Epithelial cell of proximal tubule (primary cell): ENCODE data around the gene DNAJC22. TPM values are rescaled to one million over a fixed set of nuclear protein-coding genes. Genes with fewer than 3 reads are reported as not detected.
A peak's percentile ranks its signal among the peaks of the same experiment; 100 is the strongest.
"Not testable (repeated sequence)": the region's sequence is repeated elsewhere in the genome, so short reads cannot be mapped to it uniquely, and the experiment has no call there.

Experiments
- DNase-seq: peaks from one replicate; pipeline ENCODE4 v3.0.0-alpha.2; 2011; ENCODE audit warnings: low read depth
- H3K4me3 ChIP-seq: 2 replicates; pipeline ENCODE4 v1.5.1; 2011; ENCODE audit warnings: low read depth, mild to moderate bottlenecking, low read length
- total RNA-seq: library from RNA; depleted of rRNA; stranded (reverse); fragments of >200 nt; gene quantifications from 2 replicates; pipeline ENCODE4 v1.2.3, GENCODE V29; 2015
- TF ChIP-seq, protein P1 (sequence below): conservative IDR thresholded peaks from 2 replicates; pipeline ENCODE4 v1.5.1; 2012; ENCODE audit warnings: low read depth, mild to moderate bottlenecking, low read length

DNAJC22 gene
- total RNA-seq, 1 donor from 2014 or later, result 0.40 TPM

DNA sequence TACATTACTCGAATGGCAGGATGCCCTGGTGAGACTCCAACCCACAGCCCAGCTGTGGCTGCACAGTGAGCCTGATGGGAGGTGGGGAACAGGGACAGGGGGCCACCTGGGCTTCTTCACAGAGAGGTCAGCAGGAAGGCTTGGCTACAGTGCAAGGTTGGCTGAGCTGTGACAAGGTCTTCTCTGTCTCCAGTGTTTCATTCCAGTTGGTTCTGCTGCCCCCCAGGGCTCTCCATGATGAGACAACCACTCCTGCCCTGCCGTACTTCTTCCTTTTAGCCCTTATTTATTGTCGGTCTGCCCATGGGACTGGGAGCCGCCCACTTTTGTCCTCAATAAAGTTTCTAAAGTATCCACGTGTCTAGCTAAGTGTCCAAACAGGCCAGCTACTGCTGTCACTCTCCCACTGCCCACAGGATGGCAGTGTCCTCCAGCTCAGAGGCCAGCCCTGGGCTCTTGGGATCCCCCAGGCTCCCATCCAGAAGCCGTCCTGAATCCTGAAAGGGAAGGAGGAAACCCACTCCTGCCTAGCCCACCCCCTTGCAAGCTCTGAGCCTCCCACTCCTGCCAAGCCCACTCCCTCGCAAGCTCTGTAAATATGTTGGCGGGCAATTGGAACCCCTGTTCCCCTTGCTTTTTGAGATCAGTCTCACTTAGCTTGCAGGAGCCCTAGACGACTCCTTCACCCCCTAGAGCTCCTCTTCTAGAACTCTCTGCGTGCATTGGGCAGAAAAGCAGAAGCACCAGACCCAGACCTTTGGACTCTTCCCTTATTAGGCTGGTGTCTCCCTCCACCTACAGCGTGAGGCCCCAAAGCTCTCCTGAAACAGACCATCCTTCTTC is 15.1 kb upstream of the DNAJC22 start:
- TF ChIP-seq, protein P1, sequence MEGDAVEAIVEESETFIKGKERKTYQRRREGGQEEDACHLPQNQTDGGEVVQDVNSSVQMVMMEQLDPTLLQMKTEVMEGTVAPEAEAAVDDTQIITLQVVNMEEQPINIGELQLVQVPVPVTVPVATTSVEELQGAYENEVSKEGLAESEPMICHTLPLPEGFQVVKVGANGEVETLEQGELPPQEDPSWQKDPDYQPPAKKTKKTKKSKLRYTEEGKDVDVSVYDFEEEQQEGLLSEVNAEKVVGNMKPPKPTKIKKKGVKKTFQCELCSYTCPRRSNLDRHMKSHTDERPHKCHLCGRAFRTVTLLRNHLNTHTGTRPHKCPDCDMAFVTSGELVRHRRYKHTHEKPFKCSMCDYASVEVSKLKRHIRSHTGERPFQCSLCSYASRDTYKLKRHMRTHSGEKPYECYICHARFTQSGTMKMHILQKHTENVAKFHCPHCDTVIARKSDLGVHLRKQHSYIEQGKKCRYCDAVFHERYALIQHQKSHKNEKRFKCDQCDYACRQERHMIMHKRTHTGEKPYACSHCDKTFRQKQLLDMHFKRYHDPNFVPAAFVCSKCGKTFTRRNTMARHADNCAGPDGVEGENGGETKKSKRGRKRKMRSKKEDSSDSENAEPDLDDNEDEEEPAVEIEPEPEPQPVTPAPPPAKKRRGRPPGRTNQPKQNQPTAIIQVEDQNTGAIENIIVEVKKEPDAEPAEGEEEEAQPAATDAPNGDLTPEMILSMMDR, result peak; percentile 91
- DNase-seq, result no peak
- no peak overlapping the region for H3K4me3 ChIP-seq

DNA sequence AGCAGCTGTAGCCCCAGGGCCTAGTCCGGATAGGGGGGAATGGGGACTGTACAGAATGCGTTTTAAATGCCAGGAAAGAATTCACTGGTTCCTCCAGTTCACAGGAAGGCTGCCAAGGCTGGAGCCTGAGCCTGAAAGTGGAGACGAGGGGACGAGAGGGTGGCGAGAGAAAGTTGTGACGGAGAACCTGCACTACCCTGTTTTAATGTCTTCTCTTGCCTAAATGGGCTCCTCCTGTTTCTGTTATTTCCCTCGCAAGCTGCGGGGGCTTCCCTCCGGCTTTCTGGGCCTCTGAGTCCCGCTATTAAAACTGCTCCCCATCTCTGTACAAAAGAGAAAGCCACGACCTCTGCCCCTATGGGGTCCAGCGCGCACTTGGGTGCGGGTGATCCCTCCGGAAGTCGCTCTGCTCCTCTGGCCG is 14.2 kb upstream of the DNAJC22 start:
- TF ChIP-seq, protein P1, result no peak
- no peak overlapping the region for H3K4me3 ChIP-seq
- no peak for DNase-seq

DNA sequence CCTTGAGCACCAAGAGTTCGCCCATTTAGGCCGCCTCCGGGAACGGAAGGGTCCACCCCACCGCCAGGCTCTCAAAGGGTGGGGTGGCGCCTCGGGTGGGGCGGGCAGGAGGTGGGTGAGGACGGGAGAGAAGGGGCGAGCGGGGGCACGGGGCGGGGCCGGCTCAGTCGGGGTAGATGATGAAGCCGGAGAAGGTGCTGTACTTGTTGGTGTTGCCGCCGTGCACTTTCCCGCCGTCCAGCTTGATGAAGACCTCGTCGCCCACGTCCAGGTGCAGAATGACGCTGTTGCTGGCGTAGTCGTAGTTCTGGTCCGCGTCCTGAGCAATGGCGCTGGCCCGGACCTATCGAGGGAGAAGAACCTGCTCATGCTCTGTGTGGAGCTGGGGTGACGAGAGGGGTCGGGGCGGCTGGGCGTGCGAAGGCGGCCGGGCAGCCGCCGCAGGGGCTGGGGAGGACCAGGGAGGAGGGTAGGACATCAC is 13.8 kb upstream of the DNAJC22 start:
- H3K4me3 ChIP-seq, result no peak overlapping the region
- no peak for DNase-seq
- TF ChIP-seq, protein P1, result no peak

DNA sequence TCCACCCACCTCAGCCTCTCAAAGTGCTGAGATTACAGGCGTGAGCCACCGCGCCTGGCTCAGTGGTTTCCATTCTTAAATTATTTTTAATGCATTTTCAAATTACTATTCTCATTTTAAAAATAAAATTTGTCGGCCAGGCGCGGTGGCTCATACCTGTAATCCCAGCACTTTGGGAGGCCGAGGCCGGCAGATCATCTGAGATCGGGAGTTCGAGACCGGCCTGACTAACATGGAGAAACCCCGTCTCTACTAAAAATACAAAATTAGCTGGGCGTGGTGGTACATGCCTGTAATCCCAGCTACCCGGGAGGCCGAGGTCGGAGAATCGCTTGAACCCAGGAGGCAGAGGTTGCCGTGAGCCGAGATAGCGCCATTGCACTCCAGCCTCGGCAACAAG is 12.9 kb upstream of the DNAJC22 start:
- H3K4me3 ChIP-seq, DNase-seq: not testable (repeated sequence)

DNA sequence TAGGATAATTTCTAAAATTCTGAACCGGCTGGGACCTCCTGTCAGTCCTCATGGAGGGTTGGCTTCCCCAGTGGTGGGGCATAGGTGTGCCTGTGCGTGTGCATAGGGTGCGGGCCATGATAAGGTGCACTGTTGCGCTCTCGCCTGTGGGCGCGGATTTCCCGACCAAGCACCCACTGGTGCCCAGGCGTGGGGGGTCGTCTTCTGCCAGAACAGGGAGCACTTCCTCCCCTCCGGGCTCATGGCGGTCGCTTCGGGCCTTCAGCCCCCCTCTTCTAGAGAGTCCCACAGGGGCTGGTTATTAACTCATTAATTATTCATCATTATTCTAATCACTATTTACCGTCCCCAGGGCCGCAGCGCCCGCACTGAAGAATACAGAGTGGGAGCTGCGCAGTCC is 12.5 kb upstream of the DNAJC22 start:
- TF ChIP-seq, protein P1, result no peak
- no peak overlapping the region for H3K4me3 ChIP-seq

DNA sequence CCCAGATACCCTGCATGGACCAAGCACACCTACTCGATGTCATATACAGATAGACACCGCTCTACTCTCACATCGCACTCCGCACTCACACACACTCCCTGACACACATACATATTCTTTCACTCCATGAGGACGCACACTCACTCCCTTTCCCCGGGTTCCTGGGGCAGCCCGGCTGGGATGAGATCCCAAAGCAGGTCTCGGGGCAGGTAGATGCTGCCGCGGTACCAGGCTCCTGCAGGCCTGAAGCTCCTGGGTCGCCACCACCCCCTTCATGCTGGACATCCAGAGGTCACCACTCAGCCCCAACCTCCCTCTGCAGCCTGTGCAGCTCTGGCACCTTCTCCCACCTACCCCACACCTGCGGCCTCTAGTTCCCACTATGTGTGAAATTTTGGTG is 12.0 kb upstream of the DNAJC22 start:
- TF ChIP-seq, protein P1, result no peak
- no peak overlapping the region for H3K4me3 ChIP-seq
- DNase-seq, result no peak

More for the DNA sequence above, 12.5 kb upstream of the DNAJC22 start:
- DNase-seq, result no peak

DNA sequence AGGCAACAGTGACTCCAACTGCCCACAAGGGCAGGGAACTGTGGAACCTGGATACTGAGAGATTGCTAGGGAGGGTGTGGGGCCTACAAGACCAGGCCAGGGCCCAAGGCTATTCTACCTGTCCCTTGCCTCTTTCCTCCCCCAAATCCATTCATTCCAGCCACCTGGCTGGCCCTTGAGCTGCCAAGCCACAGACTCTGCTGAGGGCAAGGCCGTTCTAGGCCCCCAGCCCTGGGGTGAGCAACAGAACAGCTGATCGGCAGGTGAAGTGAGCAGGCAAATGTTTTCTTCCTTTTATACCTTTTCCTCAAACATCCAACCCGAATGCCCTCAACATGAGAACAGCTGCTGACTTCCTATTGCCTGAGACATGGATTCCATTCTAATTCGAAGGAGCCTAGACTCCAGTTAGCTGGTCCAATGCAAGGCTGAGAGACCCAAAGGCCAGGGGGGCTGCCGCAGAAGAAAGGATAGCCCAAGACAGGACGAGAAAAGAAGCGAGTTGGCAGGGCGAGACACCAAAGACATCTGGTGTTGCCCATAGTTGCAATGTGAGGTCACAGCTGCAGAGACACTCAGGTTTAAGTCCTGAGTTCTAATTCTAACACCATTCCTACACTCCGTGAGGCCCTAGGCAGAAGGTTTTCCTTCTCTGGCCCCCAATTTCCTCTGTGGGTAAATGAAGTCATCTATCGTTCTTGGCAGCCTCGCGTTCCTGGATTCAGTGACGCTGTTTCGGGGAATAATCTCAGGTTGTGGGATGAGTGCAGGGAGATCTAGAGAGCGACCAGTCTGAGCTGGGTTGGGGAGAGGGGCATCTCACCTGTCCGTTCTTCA is 11.4 kb upstream of the DNAJC22 start:
- no peak for DNase-seq
- TF ChIP-seq, protein P1, result no peak
- no peak overlapping the region for H3K4me3 ChIP-seq
